ENCODE measurements around the gene EPHB3.

EPHB3 gene

DNA sequence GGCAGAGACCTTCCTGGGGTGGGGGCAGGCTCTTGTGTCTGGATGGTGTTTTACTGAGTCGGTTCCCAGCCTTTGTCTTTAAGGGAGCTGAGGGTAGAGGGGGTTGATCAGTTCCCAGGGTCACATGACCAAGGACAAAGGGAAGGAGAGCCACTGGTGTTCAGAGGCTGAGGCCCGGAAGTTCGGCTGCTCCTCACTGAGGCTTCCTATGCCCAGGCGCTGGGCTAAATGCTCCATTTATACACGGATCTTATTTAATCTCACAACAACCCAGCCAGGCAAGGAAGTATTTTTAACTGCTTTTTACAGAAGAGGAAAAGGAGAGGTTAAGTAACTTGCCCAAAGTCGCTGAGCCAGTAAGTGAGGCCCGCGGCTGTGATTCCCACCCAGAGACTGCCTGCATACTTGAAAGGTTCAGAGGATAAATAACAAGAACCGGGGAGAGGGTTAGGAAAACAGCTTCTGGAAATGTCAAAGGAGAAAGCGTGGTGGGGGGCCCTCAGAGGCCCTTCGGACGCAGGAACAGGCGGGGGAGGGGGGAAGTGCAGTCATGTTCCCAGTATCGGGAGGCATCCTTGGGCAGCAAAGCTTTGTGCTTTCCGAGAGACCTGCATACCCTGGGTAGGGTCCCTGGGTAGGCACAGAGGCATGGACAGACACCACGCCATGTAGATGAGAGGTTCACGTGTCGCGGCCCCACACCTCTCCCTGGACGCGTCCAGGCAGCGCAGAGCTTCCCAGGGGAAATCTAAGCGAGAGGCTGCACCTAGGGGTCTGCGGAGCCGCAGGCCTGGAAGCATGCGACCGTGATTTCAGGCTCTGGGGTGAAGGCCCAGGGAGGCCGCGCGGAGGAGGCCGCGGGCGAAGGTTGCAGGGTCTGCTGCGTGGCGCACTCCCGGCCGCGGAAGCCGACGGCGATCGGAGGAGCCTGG lies 21.3 kb downstream of the EPHB3 start:
- DNase-seq: peak; percentile 70

DNA sequence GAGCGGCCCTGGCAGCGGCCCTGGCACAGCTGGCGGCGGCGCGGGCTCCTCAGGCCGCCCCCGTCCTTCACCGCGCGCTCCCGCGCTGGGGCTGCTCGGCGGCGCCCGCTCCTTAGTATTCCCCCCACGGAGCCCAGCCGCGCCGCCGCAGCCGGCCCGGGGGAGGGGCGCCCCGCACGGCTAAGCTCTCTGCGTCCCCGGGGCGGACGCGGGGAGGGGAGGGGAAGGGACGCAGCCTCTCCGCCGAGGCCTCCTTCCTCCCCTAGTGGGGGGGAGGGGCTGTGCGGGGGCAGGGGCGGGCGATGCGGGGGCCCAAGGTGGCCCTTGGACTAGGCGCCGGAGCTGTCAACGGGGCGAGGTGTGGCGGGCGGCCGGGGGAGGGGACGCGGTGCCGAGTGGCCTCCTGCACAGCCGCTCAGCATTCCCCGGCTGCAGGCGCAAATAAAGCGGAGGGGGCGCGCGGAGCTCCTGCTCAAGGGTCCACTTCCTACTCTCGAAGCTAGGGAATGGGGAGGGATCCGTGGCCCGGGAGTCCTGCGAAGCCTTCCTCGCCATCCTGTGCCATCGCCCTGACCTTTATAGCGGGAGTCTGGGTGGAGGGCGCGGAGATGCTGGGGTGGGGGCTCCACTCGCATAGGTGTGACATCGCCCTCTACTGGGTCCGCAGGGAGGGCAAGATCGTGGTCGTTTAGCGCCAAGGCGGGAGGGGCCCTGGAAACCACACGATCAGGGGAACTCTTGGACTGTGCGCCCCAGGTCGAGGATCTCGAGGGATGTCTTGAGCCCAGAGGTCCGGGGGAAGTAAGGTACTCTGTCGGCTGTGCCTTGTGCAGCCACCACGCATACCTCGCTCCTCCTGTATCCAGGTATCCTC lies 22.2 kb downstream of the EPHB3 start:
- peak; percentile 64 for DNase-seq

DNA sequence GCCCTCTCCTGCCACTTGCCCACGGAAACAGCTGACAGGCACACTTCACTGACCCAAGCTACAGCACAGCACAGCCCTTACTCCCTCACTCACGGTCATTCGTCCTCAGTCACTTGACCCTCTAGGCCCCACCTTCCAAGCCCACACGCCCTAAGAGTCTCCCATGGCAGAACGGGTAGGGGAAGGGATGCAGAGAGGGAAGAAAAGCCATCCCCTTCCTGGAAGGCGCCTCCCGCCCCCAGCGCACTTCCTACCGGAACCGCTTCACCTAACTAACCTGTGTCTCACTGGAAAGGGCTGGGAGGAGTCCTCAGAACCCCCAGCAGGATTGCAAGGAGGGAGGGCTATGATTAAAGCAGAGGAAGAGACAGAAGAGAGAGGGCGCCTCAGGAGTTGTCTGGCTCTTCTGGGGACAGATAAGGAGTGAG lies 22.9 kb downstream of the EPHB3 start:
- DNase-seq: peak; percentile 47

DNA sequence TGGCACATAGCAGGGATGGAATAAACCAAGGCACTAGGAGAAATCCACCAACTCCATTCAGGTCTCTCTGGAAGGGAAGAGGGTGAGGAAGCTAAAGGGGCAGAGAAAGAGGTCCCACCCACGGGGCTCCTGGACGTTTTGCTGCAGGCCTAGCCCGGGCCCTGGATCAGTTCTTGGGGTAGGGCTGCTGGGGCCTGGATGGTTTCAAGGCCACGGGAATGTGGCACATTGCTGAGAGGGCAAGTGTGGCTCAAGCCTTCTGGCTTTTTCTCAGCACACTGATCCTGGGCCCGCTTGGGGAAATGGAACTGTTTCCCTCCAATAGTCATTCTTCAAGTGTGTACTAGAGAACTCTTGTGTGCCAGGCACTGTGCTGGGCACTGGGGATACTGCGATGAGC lies 24.0 kb downstream of the EPHB3 start:
- peak; percentile 46 for DNase-seq

DNA sequence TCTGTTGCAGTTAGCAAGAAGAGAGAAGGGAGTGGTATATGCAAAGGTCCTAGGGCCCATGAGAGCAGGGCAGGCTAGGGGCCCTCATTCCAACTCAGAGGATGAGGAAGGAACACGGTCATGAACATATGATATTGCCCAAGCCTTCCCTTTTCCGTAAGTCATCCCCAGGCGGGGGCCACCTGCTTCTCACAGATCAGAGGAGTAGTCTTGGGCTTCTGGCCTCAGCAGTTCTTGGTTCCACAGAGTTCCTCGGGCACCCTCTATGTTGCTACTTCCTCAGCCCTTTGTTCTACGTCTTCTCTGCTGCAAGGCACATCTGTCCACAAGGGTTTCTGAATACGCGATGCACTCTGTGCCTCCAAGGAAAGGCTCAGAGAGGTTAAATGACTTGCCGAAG lies 25.3 kb downstream of the EPHB3 start:
- no peak for DNase-seq

DNA sequence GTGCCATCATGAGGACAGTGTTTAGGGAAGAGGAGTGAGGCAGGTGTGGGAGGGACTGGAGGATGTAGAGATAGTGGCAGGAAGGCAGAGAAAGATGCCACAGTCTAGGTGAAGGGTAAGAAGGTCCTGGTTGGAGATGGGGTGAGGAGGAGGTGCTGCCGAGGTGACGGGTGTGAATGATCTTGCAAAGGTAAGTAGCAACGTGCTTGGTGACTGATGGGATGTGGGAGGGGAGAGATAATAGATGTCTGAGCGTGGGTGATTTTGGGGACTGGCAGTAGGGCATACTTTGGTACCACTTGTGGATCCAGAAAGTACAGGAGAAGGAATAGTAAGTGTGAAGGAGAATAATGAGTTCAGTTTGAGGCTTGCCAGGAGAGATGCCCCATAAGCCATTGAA lies 27.2 kb downstream of the EPHB3 start:
- DNase-seq: no peak

DNA sequence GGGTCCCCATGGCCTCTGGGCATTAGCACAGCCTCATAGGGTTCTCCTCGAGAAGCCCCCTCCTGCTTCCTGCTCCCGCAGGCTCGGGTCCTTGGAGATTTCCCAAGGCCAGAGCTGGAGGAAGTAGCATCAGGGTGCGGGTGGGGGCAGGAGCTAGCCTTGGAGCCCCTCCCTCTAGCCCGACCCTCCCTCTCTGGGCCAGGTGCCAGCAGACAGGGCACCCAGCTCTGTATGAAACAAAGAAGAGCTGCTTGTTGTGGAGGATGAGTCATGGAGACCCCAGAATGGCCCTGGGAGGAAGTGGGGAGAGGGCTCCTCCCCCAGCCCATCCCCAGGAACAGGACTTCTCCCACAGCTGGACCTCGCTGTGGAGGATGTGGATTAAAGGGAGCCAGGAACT lies 29.2 kb downstream of the EPHB3 start:
- peak; percentile 61 for DNase-seq

DNA sequence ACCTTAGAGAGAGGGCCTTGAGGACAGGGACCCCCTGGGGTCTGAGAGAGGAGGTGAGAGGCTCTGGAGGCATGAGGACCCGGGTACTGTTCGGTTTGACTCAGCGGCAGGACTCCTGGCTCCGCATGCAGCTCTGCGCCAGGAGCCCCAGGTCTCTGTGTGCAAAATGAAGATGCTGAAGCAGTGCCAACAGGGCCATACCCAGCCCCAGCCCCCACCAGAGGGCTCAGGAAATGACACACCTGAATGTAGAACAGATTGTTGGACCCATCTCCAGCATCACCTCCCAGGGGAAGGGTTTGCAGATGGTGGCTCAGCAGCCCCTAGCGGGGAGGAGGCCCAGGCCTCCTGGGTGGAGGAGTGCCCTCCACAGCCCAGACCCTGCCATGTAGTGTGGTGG lies 30.2 kb downstream of the EPHB3 start:
- no peak for DNase-seq

DNA sequence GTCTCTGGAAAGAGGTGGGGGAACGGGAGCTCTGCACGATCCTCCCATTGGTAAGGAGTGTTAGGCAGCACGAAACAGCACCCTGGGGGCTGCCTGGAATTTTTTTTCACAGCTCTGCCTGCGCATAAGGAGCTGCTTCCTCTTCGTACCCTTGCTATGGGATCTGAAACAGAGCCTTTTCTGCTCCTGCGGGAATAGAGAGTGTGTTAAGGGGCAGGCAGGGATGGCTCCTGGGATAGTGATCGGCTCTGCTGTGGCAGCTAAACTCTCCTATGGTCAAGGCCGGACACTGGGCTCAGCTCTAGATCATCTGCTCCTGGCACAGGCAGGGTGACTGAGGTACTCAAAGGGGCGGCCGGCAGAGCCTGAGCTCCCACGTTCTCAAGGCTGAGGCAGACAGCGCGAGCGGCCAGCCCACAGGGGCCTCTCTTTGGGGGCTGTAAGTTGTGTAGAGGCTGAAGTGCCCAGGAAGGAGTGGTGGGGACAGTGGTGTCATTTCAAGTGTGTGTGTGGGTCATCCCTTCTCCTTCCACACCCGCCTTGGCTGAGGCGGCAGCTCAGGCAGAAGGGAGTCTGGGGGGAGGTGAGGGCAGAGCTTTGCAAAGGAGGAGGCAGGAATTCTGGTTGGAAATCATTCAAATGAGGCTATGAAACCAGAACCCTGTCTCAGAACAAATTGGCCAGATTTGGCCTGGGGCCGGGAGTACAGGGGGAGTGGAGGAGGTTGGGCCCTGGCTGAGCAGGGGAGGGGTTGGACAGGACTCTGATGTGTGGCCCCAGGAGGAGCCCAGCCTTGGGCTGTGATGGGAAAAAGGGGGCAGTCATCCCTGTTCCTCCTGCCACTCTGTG lies 31.0 kb downstream of the EPHB3 start:
- peak; percentile 86 for DNase-seq

DNA sequence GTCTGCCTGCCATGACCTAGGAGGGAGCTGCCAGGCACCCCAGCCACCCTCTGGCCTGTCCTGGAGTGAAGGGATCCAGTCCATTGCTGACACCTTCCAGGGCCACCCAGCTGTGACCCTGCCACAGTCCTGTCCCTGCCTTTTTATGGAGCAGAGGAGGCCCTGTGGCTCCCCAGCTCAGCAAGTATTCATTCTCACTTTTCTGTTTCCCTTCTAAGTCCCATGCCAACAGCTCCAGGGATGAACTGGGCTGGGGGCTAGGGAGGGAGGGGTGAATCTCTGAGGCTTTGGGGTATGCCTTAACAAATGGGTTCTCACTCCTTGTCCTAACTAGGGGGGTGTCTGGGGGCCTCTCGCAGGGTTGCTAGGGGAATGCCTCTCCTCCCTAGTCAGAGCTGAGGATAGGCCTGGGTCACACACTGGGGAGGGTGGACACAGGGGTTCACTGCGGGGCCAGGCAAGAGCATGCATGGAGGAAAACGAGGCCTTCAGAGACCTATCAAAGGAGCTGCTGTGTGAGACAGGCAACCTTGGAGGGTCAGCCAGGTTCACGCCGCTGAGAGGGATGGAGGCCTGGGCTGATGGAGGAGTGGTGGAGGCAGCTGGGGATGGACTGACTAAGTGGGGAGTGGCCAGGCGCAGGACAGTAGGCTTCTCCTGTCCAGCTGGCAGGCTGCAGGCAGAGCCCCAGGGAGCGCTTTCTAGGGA lies 31.8 kb downstream of the EPHB3 start:
- DNase-seq: peak; percentile 69

DNA sequence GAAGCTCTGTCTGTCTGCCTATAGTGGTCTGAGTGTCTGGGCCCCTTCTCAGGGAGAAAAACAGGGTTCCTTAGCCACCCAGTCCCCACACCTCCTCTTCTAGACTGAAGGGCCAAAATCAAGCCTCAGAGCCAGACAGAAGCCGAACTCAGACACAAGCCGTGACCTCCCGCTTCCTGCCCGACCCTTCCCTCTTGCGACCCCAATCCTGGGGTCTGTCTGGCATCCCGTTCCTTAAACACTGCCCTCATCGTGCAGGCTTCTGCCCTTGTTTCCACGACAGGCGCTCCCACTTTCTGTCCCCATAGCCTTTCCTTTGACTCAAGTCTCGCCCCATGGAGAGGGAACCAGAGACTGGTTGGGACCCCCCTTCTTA lies 32.3 kb downstream of the EPHB3 start:
- DNase-seq: no peak

DNA sequence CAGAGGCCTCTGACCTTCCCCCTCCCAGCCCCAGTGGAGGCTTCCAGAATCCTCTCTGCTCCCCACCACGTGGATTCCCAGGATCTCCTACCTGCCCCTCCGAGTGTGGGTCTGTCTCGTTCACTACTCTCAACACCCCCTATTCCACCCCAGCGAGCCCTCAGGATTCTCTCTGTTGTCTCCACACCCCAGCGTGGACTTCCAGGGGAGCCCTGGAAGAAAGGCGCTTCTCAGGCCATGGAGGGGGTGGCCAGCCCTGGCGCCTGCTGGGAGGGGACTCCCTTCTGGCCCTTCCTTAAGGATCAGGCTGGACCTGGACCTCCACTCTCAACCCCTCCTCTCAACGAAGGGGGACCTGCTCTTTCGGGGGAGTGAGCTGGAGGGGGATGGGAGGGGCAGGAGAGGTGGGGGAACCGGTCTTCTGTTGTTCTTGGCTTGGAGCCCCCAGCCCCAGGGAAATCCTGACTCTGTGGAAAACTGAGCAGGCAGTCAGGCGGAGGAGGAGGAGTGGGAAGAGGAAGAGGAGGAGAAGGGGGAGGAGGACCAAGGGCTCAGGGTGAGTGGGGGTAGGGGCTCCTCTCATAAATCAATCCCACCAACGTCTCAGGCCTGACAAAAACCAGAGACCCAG lies 32.9 kb downstream of the EPHB3 start:
- DNase-seq: peak; percentile 53

DNA sequence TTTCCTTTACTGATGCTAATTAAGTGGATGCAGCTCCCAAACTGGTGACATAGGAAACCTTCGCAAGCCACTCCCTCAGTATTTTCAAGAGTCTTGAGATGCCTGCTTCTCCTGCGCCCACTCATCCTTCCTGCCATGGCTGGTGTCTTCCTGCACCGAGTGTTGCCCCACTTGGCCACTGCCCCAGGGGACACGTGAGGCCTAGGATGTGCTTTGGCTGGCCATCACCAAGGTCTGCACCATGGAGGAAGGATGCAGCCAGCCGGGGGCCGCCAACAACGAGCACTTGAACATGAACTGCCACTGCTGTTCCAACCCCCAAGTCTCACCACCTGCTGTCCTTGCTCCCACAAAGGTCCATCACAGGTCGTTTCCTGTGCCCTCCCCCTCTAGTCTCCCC lies 34.1 kb downstream of the EPHB3 start:
- DNase-seq: no peak

DNA sequence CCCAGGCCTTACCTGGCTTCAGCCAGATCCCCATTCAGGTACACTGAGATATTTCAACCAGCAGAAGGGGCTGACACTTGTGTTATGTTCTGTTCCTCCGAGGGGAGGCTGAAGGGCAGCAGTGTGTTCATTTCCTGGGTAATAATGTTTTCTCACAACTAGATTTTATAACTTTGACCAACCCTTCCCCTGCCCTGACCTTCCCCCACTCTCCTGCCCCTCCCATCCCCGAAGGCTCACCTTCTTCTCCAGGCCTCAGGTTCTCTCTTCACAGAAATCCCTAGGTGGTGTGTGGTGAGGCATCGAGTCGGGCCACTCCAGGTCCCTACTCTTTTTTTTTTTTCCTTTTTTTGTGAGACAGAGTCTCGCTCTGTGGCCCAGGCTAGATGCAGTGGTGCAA lies 34.6 kb downstream of the EPHB3 start:
- DNase-seq: no peak

DNA sequence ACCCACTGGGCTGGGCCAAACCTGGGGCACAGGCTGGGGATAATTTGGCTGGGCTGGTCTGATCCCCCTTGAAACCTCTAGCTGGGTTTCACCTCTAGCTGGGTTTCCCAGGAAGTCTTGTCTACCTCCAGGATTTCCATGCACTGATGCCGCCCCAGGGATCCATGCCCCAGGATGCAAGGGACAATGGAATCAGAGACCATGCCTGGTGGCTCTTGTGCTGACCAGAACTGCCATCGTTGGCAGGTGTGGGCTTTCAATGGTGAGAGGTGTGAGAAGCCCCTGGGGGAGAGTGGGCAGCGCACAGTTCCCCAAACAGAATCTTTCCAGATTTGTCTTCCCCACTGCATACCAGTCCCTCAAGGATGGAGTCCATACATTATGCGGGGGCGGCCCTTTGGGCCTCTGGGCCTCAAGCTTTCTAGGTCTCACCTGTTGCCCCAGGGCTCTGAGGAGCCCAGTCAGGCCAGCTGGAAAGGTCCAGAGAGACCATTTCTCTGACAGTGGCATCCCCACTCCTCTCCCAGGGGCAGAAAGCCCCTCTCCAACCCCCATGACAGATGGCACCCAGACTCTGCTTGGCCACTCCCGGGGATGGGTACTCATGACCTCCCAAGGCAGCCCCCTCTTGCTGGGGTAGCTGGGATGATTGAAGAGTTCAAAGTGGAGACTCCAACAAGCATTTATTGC lies 35.4 kb downstream of the EPHB3 start:
- peak; percentile 30 for DNase-seq

DNA sequence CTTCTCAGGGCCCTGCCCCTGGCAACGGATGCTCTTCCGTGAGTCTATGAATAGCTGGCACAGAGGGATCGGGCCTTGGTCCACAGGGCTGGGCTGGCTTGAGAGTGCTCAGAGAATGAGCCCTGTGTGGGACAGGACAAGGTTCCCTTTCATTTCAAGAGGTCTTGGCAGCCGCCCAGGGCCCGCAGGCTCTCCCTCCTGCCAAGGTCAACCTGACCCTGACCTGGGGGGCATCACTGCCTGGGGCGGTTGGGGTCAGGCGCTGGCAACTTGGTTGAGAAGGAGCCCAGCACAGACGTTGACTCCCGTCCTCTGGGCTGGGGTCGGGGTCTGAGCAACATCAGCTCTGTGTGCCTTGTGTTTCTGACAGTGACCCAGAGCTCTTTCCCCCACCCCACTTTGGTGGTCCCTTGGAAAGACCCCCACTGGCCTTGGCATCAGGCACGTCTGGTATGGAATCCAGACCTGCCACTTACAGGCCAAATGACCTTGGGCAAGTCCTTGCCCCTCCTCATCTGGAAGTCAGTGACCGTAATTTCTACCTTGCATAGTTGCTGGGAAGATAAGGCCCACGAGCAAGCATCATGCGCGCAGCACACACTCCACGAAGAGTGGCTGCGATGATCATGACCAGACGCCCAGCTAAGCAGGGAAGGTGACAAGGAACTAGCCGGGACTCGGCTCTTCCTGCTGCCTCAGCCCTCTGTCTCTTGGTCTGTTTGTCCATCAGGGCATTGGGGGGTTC lies 36.4 kb downstream of the EPHB3 start:
- peak; percentile 60 for DNase-seq

DNA sequence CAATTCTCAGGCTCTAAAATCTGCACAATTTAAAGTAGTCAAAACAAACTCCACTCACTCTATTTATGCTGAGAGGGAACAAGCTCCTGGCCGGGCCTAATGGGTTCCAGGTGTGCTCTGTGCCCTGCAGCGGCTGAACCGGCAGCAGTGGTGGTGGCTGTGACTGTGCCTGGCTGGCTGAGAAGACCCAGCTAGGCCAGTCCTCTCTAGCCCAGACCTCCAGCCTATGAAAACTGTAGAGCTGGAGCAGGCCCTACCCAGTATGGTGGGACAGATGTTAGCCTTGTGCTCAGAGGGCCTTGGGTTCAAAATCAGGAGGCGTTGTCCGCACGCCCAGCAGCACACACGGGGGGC lies 37.0 kb downstream of the EPHB3 start:
- DNase-seq: peak; percentile 44

DNA sequence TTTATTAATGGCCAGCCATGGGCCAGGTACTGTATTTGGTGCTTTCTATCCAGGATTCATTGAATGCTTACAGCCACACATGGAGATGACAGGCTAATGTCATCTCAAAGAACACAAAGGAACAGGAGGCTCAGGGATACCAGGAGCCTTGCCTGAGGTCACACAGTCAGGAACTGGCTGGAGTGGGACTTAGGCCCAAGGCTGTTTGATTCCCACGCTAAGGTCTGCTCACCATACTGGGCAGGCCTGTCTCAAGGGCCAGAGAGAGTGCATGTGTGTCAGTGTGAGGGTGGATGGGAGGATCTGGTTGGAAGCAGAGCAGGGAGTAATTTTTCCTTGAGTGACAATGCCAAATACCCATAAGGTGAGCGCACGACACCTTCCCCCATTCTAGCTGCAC lies 37.6 kb downstream of the EPHB3 start:
- peak; percentile 13 for DNase-seq

DNA sequence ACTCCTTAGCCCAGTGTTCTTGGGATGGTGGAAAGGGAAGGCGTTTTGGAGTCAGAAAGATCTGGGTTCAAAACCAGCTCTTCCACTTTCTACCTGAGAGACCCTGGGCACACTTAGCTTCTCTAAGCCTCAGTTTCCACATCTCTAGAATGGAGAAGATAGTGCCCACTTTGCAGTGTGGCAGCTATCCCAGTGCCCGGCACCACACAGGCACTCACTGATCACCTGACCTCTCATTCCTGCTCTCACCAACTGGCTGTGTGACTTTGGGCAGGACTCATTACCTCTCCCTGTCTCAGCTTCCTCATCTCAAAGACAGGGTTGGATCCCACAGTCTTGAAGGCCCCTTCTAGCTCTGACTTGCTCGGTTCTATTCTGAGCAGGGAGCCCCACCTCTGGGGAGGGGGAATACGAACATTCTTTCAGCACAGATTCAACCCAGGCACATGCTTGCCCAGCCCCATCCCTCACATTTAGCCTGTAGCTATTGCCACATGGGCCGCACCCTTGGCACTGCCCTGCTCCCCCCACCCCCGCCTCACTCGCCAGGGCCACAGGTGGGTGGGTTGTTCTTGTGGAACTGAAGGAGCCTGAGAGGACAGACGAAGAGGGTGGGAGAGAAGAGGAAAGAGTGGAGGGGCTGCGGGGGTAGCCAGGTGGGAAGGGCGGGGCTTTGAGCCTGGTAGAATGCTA lies 39.2 kb downstream of the EPHB3 start:
- no peak for DNase-seq

Measured in right forelimb (tissue), 1 donor.